Measurements from ENCODE around the gene RPS6KA1. TPM values are rescaled to one million over a fixed set of nuclear protein-coding genes. Genes with fewer than 3 reads are reported as not detected.

Gene RPS6KA1
- total RNA-seq, 5 donors from 2014 or later (not counting 1 experiment from before 2014, with no cell fraction given): 85.8 to 123 (median 101) TPM

DNA sequence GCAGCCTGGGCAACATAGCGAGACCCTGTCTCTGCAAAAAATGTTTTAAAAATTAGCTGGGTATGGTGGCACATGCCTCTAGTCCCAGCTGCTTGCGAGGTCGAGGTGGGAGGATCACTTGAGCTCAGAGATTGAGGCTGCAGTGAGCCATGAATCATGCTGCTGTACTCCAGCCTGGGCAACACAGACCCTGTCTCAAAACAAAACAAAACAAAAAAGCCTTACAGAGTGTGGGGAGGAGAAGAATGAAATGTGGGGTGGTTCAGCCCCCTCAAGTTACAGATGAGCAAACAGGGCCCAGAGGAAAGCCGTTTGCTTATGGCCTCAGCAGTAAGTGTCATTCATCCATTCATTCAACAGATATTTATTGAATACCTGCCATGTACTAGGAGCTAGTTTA is 40.7 kb downstream of the RPS6KA1 start:
- Mint-ChIP-seq H3K4me1 (peaks cover 11 to 16% (median 12%) of the 10 kb centered on the region in 3 donors), H3K36me3 (peaks cover 57% of the 10 kb centered on the region), H3K9me3 (no peaks in the 10 kb centered on the region), H3K27me3 (no peaks in the 10 kb centered on the region), H3K4me3 (peak overlapping the region in 1 of 3 donors; percentile 24), H3K27ac (peak overlapping the region in 1 of 2 donors; percentile 70)
- no peak overlapping the region for H3K4me3 ChIP-seq (ENCODE audit: control insufficient read depth in 1 of 2, extremely low read depth in 1 of 2, low read length in 1 of 2)
- no peak overlapping the region for H3K27ac ChIP-seq (ENCODE audit: low read length)
- no peaks in the 10 kb centered on the region for H3K4me1 ChIP-seq (ENCODE audit: control insufficient read depth in 1 of 2, extremely low read depth in 1 of 2, insufficient read depth in 2 of 2, low read length in 2 of 2)
- ChIA-PET CTCF (no interaction called here), POLR2A (no interaction called here)
- H3K36me3 ChIP-seq (ENCODE audit: control insufficient read depth in 2 of 2, extremely low read depth in 1 of 2, insufficient read depth in 1 of 2, low read length in 1 of 2): peaks cover 22 to 88% of the 10 kb centered on the region in 2 donors
- no peak for ATAC-seq (replicated peaks in 1 of 4)
- WGBS (ENCODE audit: insufficient coverage): 83% methylated on average over 1 of the region's 4 CpGs
- H3K27me3 ChIP-seq (replicated peaks in 1 of 2; ENCODE audit: control insufficient read depth in 2 of 2, extremely low read depth in 1 of 2, insufficient read depth in 2 of 2, low read length in 1 of 2): no peaks in the 10 kb centered on the region
- no peaks in the 10 kb centered on the region for H3K9me3 ChIP-seq
- DNase-seq: no peak

DNA sequence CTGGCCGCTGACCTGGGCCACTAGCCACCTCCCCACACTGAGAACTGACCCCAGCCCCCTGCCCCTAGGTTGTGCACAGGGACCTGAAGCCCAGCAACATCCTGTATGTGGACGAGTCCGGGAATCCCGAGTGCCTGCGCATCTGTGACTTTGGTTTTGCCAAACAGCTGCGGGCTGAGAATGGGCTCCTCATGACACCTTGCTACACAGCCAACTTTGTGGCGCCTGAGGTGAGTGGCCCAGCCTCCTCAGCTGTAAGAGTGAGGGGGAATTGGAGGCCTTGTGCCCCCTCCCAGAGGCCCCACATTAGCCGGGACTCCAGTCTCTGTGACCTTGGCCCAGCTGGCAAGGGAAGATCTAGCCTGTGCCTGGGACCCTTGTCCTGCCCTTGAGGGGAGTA is 41.8 kb downstream of the RPS6KA1 start:
- Mint-ChIP-seq H3K27me3 (no peaks in the 10 kb centered on the region), H3K27ac (no peak overlapping the region), H3K9me3 (no peaks in the 10 kb centered on the region), H3K4me1 (peaks cover 11 to 13% (median 11%) of the 10 kb centered on the region in 3 donors), H3K36me3 (peaks cover 55% of the 10 kb centered on the region), H3K4me3 (no peak overlapping the region)
- Histone ChIP-seq H3K27ac (ENCODE audit: low read length) (no peak overlapping the region), H3K4me3 (ENCODE audit: control insufficient read depth in 1 of 2, extremely low read depth in 1 of 2, low read length in 1 of 2) (no peak overlapping the region), H3K36me3 (ENCODE audit: control insufficient read depth in 2 of 2, extremely low read depth in 1 of 2, insufficient read depth in 1 of 2, low read length in 1 of 2) (peaks cover 22 to 89% of the 10 kb centered on the region in 2 donors), H3K27me3 (replicated peaks in 1 of 2; ENCODE audit: control insufficient read depth in 2 of 2, extremely low read depth in 1 of 2, insufficient read depth in 2 of 2, low read length in 1 of 2) (no peaks in the 10 kb centered on the region), H3K4me1 (ENCODE audit: control insufficient read depth in 1 of 2, extremely low read depth in 1 of 2, insufficient read depth in 2 of 2, low read length in 2 of 2) (no peaks in the 10 kb centered on the region), H3K9me3 (no peaks in the 10 kb centered on the region)
- DNase-seq (no peak), ATAC-seq (replicated peaks in 1 of 4) (no peak)
- 96% methylated on average over 6 of the region's 8 CpGs for WGBS (ENCODE audit: insufficient coverage)
- CTCF ChIA-PET: no interaction called here
- POLR2A ChIA-PET: no interaction called here

DNA sequence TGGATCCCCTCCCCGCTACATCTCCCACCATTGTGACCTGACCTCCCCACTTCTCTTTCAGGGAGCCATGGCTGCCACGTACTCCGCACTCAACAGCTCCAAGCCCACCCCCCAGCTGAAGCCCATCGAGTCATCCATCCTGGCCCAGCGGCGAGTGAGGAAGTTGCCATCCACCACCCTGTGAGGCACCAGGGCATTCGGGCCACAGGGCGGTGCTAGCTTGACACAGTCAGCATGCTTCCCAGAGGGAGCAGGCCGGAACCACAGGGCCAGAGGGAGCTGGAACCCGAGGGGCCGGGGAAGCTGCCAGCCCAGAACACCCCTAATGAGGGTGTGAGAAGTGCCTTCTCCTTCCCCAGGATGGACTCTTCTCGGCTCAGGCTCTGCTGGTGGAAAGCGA is 44.5 kb downstream of the RPS6KA1 start:
- Histone ChIP-seq H3K27me3 (replicated peaks in 1 of 2; ENCODE audit: control insufficient read depth in 2 of 2, extremely low read depth in 1 of 2, insufficient read depth in 2 of 2, low read length in 1 of 2) (no peaks in the 10 kb centered on the region), H3K36me3 (ENCODE audit: control insufficient read depth in 2 of 2, extremely low read depth in 1 of 2, insufficient read depth in 1 of 2, low read length in 1 of 2) (peaks cover 13 to 66% of the 10 kb centered on the region in 2 donors), H3K4me1 (ENCODE audit: control insufficient read depth in 1 of 2, extremely low read depth in 1 of 2, insufficient read depth in 2 of 2, low read length in 2 of 2) (peaks cover 0 to 5% of the 10 kb centered on the region in 2 experiments), H3K4me3 (ENCODE audit: control insufficient read depth in 1 of 2, extremely low read depth in 1 of 2, low read length in 1 of 2) (no peak overlapping the region), H3K9me3 (no peaks in the 10 kb centered on the region), H3K27ac (ENCODE audit: low read length) (no peak overlapping the region)
- no peak overlapping the region for H3K4me3 Mint-ChIP-seq
- ChIA-PET CTCF (interaction anchor here in 1 of 2 donors (0.5 kb wide), 1 partner anchor 216 kb away, joined by 4 read pairs; no protein-coding TSS in a partner anchor), POLR2A (no interaction called here)
- H3K36me3 Mint-ChIP-seq: peaks cover 46% of the 10 kb centered on the region
- WGBS (ENCODE audit: insufficient coverage): 98% methylated on average over 11 of the region's 13 CpGs
- peaks cover 19 to 24% (median 19%) of the 10 kb centered on the region in 3 donors for H3K4me1 Mint-ChIP-seq
- DNase-seq (no peak), ATAC-seq (replicated peaks in 1 of 4) (no peak)
- no peaks in the 10 kb centered on the region for H3K27me3 Mint-ChIP-seq
- H3K27ac Mint-ChIP-seq: no peak overlapping the region
- H3K9me3 Mint-ChIP-seq: no peaks in the 10 kb centered on the region

DNA sequence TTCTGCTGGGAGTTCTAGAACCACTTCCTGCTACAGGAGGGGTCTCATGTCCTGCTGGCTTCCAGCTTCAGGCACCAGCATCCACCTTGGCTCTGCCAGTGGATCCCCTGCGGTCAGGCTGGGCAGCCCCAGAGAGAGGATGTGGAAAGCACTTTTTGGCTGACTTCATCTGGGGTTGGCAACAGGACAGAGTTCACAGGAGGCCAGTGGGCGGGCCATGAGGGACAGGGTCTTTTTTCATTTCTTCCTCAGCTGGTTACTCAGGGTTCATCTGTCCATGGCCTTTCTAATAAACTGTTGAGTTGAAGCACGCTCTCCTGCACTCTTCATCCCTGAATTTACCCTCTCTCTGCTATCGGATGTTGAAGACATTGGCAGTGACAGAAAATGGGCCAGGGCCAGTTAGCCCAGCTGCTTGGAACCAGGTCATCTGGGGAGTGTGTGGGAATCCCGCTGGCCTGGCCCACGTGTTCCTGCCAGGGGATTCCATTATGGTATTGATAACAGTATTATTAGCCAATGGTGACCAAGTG is 45.2 kb downstream of the RPS6KA1 start:
- Histone ChIP-seq H3K4me1 (ENCODE audit: control insufficient read depth in 1 of 2, extremely low read depth in 1 of 2, insufficient read depth in 2 of 2, low read length in 2 of 2) (peaks cover 0 to 5% of the 10 kb centered on the region in 2 experiments), H3K27ac (ENCODE audit: low read length) (no peak overlapping the region), H3K4me3 (ENCODE audit: control insufficient read depth in 1 of 2, extremely low read depth in 1 of 2, low read length in 1 of 2) (no peak overlapping the region), H3K9me3 (no peaks in the 10 kb centered on the region), H3K27me3 (replicated peaks in 1 of 2; ENCODE audit: control insufficient read depth in 2 of 2, extremely low read depth in 1 of 2, insufficient read depth in 2 of 2, low read length in 1 of 2) (no peaks in the 10 kb centered on the region), H3K36me3 (ENCODE audit: control insufficient read depth in 2 of 2, extremely low read depth in 1 of 2, insufficient read depth in 1 of 2, low read length in 1 of 2) (peaks cover 10 to 59% of the 10 kb centered on the region in 2 donors)
- H3K4me1 Mint-ChIP-seq: peaks cover 12 to 22% (median 12%) of the 10 kb centered on the region in 3 donors
- ATAC-seq (replicated peaks in 1 of 4) (no peak), DNase-seq (no peak)
- H3K4me3 Mint-ChIP-seq: no peak overlapping the region
- H3K36me3 Mint-ChIP-seq: peaks cover 39% of the 10 kb centered on the region
- ChIA-PET POLR2A (no interaction called here), CTCF (no interaction called here)
- H3K9me3 Mint-ChIP-seq: no peaks in the 10 kb centered on the region
- H3K27me3 Mint-ChIP-seq: no peaks in the 10 kb centered on the region
- H3K27ac Mint-ChIP-seq: peak overlapping the region in 1 of 2 donors; percentile 49
- 82% methylated on average over 4 of the region's 6 CpGs for WGBS (ENCODE audit: insufficient coverage)

DNA sequence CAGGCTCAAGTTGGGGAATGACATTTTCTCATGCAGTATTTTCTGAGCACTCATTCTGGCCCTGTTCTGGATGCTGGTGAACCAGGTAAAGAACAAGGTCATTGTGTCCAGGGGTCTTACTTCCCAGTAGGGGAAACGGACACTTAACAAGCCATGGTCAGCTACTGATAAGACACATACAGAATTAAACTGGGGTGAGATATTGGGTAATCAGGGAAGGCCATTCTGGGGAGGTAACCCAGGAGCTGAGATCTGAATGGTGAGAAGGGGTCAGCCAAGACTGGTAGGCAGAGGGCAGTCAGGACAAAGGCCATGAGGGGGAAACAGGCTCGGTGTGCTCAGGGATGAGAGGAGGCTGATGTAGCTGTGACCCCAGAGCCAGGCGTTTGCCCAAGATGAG is 45.8 kb downstream of the RPS6KA1 start:
- Mint-ChIP-seq H3K27ac (no peak overlapping the region), H3K9me3 (no peaks in the 10 kb centered on the region), H3K27me3 (no peaks in the 10 kb centered on the region), H3K36me3 (peaks cover 33% of the 10 kb centered on the region), H3K4me1 (peaks cover 8 to 18% (median 9%) of the 10 kb centered on the region in 3 donors), H3K4me3 (no peak overlapping the region)
- CTCF ChIA-PET: no interaction called here
- no peaks in the 10 kb centered on the region for H3K27me3 ChIP-seq (replicated peaks in 1 of 2; ENCODE audit: control insufficient read depth in 2 of 2, extremely low read depth in 1 of 2, insufficient read depth in 2 of 2, low read length in 1 of 2)
- H3K9me3 ChIP-seq: no peaks in the 10 kb centered on the region
- H3K4me1 ChIP-seq (ENCODE audit: control insufficient read depth in 1 of 2, extremely low read depth in 1 of 2, insufficient read depth in 2 of 2, low read length in 2 of 2): peaks cover 0 to 5% of the 10 kb centered on the region in 2 experiments
- POLR2A ChIA-PET: interaction anchor here in 1 of 2 donors (0.6 kb wide), 1 partner anchor 163 kb away, joined by 4 read pairs; no protein-coding TSS in a partner anchor
- H3K36me3 ChIP-seq (ENCODE audit: control insufficient read depth in 2 of 2, extremely low read depth in 1 of 2, insufficient read depth in 1 of 2, low read length in 1 of 2): peaks cover 10 to 53% of the 10 kb centered on the region in 2 donors
- ATAC-seq (replicated peaks in 1 of 4) (no peak), DNase-seq (no peak)
- WGBS (ENCODE audit: insufficient coverage): 82% methylated on average over 3 of the region's 3 CpGs
- H3K4me3 ChIP-seq (ENCODE audit: control insufficient read depth in 1 of 2, extremely low read depth in 1 of 2, low read length in 1 of 2): no peak overlapping the region
- H3K27ac ChIP-seq (ENCODE audit: low read length): no peak overlapping the region

DNA sequence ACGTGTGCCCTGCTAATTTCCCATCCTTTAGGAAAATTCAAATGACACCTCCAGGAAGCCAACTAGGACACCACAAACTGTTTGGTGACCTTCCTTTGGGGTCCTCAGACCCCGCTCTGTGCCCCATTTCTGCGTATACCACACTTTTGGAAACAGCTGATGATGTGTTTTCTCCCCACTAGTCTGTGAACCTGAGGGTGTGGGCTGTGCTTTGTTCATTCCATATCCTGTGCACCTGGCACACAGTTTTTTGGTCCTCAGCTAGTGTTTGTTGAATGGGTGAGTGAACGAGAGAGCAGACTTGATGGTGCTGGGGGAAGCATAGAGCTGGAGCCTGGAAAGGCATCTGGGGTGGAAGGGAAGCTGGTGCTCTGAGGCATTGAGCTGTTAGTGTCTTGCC is 48.6 kb downstream of the RPS6KA1 start:
- ChIA-PET POLR2A (no interaction called here), CTCF (interaction anchor here in 1 of 2 donors (0.5 kb wide), 1 partner anchor 28 kb away, joined by 5 read pairs; no protein-coding TSS in a partner anchor)
- no peaks in the 10 kb centered on the region for H3K27me3 Mint-ChIP-seq
- Histone ChIP-seq H3K4me1 (ENCODE audit: control insufficient read depth in 1 of 2, extremely low read depth in 1 of 2, insufficient read depth in 2 of 2, low read length in 2 of 2) (peaks cover 0 to 5% of the 10 kb centered on the region in 2 experiments), H3K9me3 (no peaks in the 10 kb centered on the region), H3K27ac (ENCODE audit: low read length) (no peak overlapping the region), H3K4me3 (ENCODE audit: control insufficient read depth in 1 of 2, extremely low read depth in 1 of 2, low read length in 1 of 2) (no peak overlapping the region), H3K36me3 (ENCODE audit: control insufficient read depth in 2 of 2, extremely low read depth in 1 of 2, insufficient read depth in 1 of 2, low read length in 1 of 2) (peaks cover 3 to 27% of the 10 kb centered on the region in 2 donors), H3K27me3 (replicated peaks in 1 of 2; ENCODE audit: control insufficient read depth in 2 of 2, extremely low read depth in 1 of 2, insufficient read depth in 2 of 2, low read length in 1 of 2) (no peaks in the 10 kb centered on the region)
- H3K9me3 Mint-ChIP-seq: no peaks in the 10 kb centered on the region
- DNase-seq (no peak), ATAC-seq (replicated peaks in 1 of 4) (peak in 1 of 4 experiments; percentile 27)
- no peak overlapping the region for H3K4me3 Mint-ChIP-seq
- H3K36me3 Mint-ChIP-seq: peaks cover 17% of the 10 kb centered on the region
- WGBS (ENCODE audit: insufficient coverage): 0% methylated on average over 2 of the region's 4 CpGs
- H3K27ac Mint-ChIP-seq: peak overlapping the region in 1 of 2 donors; percentile 9
- peaks cover 8 to 27% (median 13%) of the 10 kb centered on the region in 3 donors for H3K4me1 Mint-ChIP-seq

Data from T-cell (primary cell).